Right atrium auricular region (tissue), 2 donors: ENCODE measurements around the gene ATCAY. TPM values are rescaled to one million over a fixed set of nuclear protein-coding genes. Genes with fewer than 3 reads are reported as not detected.

Experiments
- DNase-seq: peaks from one replicate; pipeline ENCODE4 v3.0.0-alpha.2; 2019; ENCODE audit warnings: low spot score
- H3K27ac ChIP-seq, 2 donors: fragments of 200-600 bp; sonication (generic); 1 replicate in 1 of 2; 2 replicates in 1 of 2; pipeline ENCODE4 v1.5.1; 2016 to 2019
- H3K27me3 ChIP-seq, 2 donors: fragments of 200-600 bp; sonication (generic); one replicate each; pipeline versions ENCODE4 v1.5.1 to v1.6.0; 2017 to 2019
- H3K36me3 ChIP-seq: fragments of 200-600 bp; sonication (generic); one replicate; pipeline ENCODE4 v1.5.1; 2016
- H3K4me1 ChIP-seq, 2 donors: fragments of 200-600 bp; sonication (generic); one replicate each; pipeline versions ENCODE4 v1.5.1 to v1.6.0; 2017 to 2019
- H3K4me3 ChIP-seq, 2 donors: fragments of 200-600 bp; sonication (generic); 1 replicate in 1 of 2; 2 replicates in 1 of 2; pipeline ENCODE4 v1.5.1; 2017 to 2019; ENCODE audit warnings: mild to moderate bottlenecking in 1 of 2, moderate library complexity in 1 of 2
- H3K9me3 ChIP-seq, 2 donors: fragments of 200-600 bp; sonication (generic); one replicate each; pipeline ENCODE4 v1.5.1; 2019
- CTCF ChIP-seq, 2 donors: fragments of 200-600 bp; sonication (generic); IDR thresholded peaks; one replicate each; pipeline ENCODE4 v1.5.1; 2019; ENCODE audit warnings: antibody characterized with exemption in 2 of 2
- total RNA-seq, 2 donors: library from RNA; depleted of rRNA; stranded (reverse); fragments of >200 nt; gene quantifications; one replicate each; pipeline ENCODE4 v1.1.0, GENCODE V29; 2016

Gene ATCAY
- total RNA-seq, 2 donors from 2014 or later = not detected

- H3K27ac ChIP-seq = no peak overlapping the region
- no peaks in the 10 kb centered on the region for H3K4me1 ChIP-seq
- H3K9me3 ChIP-seq = peaks cover 0 to 9% of the 10 kb centered on the region in 2 donors
- no peaks in the 10 kb centered on the region for H3K27me3 ChIP-seq
- no peaks in the 10 kb centered on the region for H3K36me3 ChIP-seq
- TF ChIP-seq CTCF (IDR thresholded peaks at IDR 0.05) = no peak
- H3K4me3 ChIP-seq = no peak overlapping the region
- no peak for DNase-seq
Observed at GRCh38 chr19:3899531-3900294, 19.2 kb downstream of the ATCAY start.

GRCh38 chr19:3902317-3902973 lies 22.0 kb downstream of the ATCAY start:
- DNase-seq = no peak
- Histone ChIP-seq H3K27ac (no peak overlapping the region), H3K36me3 (no peaks in the 10 kb centered on the region), H3K4me3 (no peak overlapping the region), H3K9me3 (peaks cover 0 to 9% of the 10 kb centered on the region in 2 donors), H3K4me1 (no peaks in the 10 kb centered on the region), H3K27me3 (no peaks in the 10 kb centered on the region)
- no peak for TF ChIP-seq CTCF (IDR thresholded peaks at IDR 0.05)

- H3K9me3 ChIP-seq = no peaks in the 10 kb centered on the region
- no peak overlapping the region for H3K4me3 ChIP-seq
- H3K36me3 ChIP-seq = no peaks in the 10 kb centered on the region
- no peaks in the 10 kb centered on the region for H3K4me1 ChIP-seq
- no peak for DNase-seq
- H3K27me3 ChIP-seq = no peaks in the 10 kb centered on the region
- H3K27ac ChIP-seq = no peak overlapping the region
- TF ChIP-seq CTCF (IDR thresholded peaks at IDR 0.05) = no peak
Observed at GRCh38 chr19:3904233-3904632, 23.7 kb downstream of the ATCAY start.

- TF ChIP-seq CTCF (IDR thresholded peaks at IDR 0.05) = no peak
- H3K4me3 ChIP-seq = no peak overlapping the region
- no peak overlapping the region for H3K27ac ChIP-seq
- H3K27me3 ChIP-seq = no peaks in the 10 kb centered on the region
- H3K4me1 ChIP-seq = no peaks in the 10 kb centered on the region
- no peaks in the 10 kb centered on the region for H3K36me3 ChIP-seq
- H3K9me3 ChIP-seq = peaks cover 0 to 11% of the 10 kb centered on the region in 2 donors
- no peak for DNase-seq
Observed at GRCh38 chr19:3907626-3908265, 27.3 kb downstream of the ATCAY start.

- DNase-seq = no peak
- Histone ChIP-seq H3K36me3 (no peaks in the 10 kb centered on the region), H3K9me3 (peaks cover 0 to 11% of the 10 kb centered on the region in 2 donors), H3K4me3 (no peak overlapping the region), H3K27me3 (no peaks in the 10 kb centered on the region), H3K4me1 (no peaks in the 10 kb centered on the region), H3K27ac (no peak overlapping the region)
- no peak for TF ChIP-seq CTCF (IDR thresholded peaks at IDR 0.05)
Observed at GRCh38 chr19:3908266-3909054, 28.0 kb downstream of the ATCAY start.
